SH-SY5Y (cell line): ENCODE results near the gene TMEM181.

Source experiments
- GATA2 ChIP-seq: IDR thresholded peaks from 2 replicates; pipeline ENCODE4 v1.6.1; 2011; ENCODE audit warnings: mild to moderate bottlenecking, low read depth, low read length
- GATA3 ChIP-seq: IDR thresholded peaks from 2 replicates; pipeline ENCODE4 v1.6.1; 2011; ENCODE audit warnings: low read depth, mild to moderate bottlenecking, low read length, moderate library complexity

Gene TMEM181

GRCh38 chr6:158644231-158645063, 84.6 kb downstream of the TMEM181 start, which contains the start of gene DYNLT1:
TSS of gene DYNLT1 (minus strand) at chr6:158644743. CDS start at chr6:158644708, 35 bp downstream.
- TF ChIP-seq GATA2 (no peak), GATA3 (no peak)

- TF ChIP-seq GATA3 (no peak), GATA2 (no peak)
Measured at GRCh38 chr6:158645064-158646022, 85.5 kb downstream of the TMEM181 start.

- TF ChIP-seq GATA3: no peak
- TF ChIP-seq GATA2: no peak
Measured at GRCh38 chr6:158646023-158646910, 86.4 kb downstream of the TMEM181 start.

- no peak for TF ChIP-seq GATA3
- TF ChIP-seq GATA2: no peak
Measured at GRCh38 chr6:158647501-158647900, 87.6 kb downstream of the TMEM181 start.

GRCh38 chr6:158648682-158649131, 88.8 kb downstream of the TMEM181 start:
- no peak for TF ChIP-seq GATA3
- no peak for TF ChIP-seq GATA2

- TF ChIP-seq GATA3 (no peak), GATA2 (no peak)
Measured at GRCh38 chr6:158649289-158650143, 89.6 kb downstream of the TMEM181 start, which contains the start of gene SYTL3. TSS of gene SYTL3 (plus strand) at chr6:158650054. CDS start at chr6:158663269, 13,215 bp downstream.

GRCh38 chr6:158653577-158654354, 93.9 kb downstream of the TMEM181 start:
- TF ChIP-seq GATA2: no peak
- no peak for TF ChIP-seq GATA3

GRCh38 chr6:158654498-158654897, 94.6 kb downstream of the TMEM181 start:
- no peak for TF ChIP-seq GATA3
- peak; percentile 29 for TF ChIP-seq GATA2

GRCh38 chr6:158654960-158655489, 95.1 kb downstream of the TMEM181 start:
- no peak for TF ChIP-seq GATA3
- TF ChIP-seq GATA2: no peak

- no peak for TF ChIP-seq GATA2
- TF ChIP-seq GATA3: no peak
Measured at GRCh38 chr6:158655569-158656450, 95.9 kb downstream of the TMEM181 start.

GRCh38 chr6:158660333-158660754, 100.5 kb downstream of the TMEM181 start:
- no peak for TF ChIP-seq GATA2
- no peak for TF ChIP-seq GATA3
